Measurements from ENCODE around the gene ORMDL2.
"Not testable (repeated sequence)": the region's sequence is repeated elsewhere in the genome, so short reads cannot be mapped to it uniquely, and the experiment has no call there.

Gene ORMDL2

GRCh38 chr12:55865327-55865726 is 47.5 kb downstream of the ORMDL2 start:
- no peaks in the 10 kb centered on the region for H3K9me3 ChIP-seq (ENCODE audit: control insufficient read depth, insufficient read depth, low read length)
- H3K4me3 ChIP-seq (ENCODE audit: low read depth, low read length) = no peak overlapping the region
- no peaks in the 10 kb centered on the region for H3K4me1 ChIP-seq (ENCODE audit: control insufficient read depth, insufficient read depth, low read length)
- H3K9ac ChIP-seq (ENCODE audit: low read depth, low read length) = no peak overlapping the region
- no peaks in the 10 kb centered on the region for H3K27me3 ChIP-seq (ENCODE audit: control insufficient read depth, insufficient read depth, low read length)
- H3K36me3 ChIP-seq (ENCODE audit: control insufficient read depth, insufficient read depth, low read length) = no peaks in the 10 kb centered on the region

- H3K9me3 ChIP-seq (ENCODE audit: control insufficient read depth, insufficient read depth, low read length); H3K27me3 ChIP-seq (ENCODE audit: control insufficient read depth, insufficient read depth, low read length); H3K9ac ChIP-seq (ENCODE audit: low read depth, low read length); H3K36me3 ChIP-seq (ENCODE audit: control insufficient read depth, insufficient read depth, low read length); H3K4me3 ChIP-seq (ENCODE audit: low read depth, low read length); H3K4me1 ChIP-seq (ENCODE audit: control insufficient read depth, insufficient read depth, low read length): not testable (repeated sequence)
Measured at GRCh38 chr12:55866454-55867004, 48.7 kb downstream of the ORMDL2 start.

All from iPS-15b (cell line).